Measurements from ENCODE around the gene CYP39A1.

CYP39A1 gene, protein sequence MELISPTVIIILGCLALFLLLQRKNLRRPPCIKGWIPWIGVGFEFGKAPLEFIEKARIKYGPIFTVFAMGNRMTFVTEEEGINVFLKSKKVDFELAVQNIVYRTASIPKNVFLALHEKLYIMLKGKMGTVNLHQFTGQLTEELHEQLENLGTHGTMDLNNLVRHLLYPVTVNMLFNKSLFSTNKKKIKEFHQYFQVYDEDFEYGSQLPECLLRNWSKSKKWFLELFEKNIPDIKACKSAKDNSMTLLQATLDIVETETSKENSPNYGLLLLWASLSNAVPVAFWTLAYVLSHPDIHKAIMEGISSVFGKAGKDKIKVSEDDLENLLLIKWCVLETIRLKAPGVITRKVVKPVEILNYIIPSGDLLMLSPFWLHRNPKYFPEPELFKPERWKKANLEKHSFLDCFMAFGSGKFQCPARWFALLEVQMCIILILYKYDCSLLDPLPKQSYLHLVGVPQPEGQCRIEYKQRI

DNA sequence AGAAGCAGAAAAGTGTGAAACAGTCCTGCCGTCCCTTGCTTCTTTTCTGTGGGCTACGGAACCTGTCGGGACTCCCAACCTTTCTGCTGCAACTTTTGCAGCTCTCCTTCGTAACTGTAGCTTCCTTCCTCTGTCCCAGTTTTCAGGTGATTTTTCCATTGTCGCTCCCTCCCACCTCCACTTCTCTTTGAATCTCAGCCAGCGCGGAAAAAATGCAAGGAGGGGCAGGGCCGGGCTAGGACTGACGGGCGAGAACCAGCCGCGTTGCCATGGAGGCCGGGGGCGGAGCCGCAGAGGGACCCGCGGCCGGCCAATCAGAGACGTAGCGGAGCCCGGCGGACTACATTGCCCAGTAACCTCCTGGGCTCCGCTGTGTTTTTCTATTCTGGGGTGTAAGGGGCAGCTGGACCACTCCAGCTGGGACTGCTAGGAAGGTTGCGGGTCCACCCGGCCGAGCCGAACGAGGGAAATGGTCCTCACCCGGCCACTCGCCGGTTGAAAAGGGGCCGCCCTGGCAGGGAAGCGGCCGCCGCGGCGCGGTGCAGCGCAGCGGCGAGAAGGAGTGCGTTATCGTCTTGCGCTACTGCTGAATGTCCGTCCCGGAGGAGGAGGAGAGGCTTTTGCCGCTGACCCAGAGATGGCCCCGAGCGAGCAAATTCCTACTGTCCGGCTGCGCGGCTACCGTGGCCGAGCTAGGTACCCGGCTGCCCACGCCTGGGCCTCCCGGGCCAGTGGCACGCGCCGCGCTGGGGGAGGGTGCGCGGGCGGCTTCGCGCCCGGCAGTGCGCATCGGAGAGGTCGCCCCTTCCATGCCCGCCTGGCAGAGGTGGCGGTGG lies at the start of gene CYP39A1, which contains the start of gene SLC25A27:
Gene CYP39A1 (minus strand): TSS at position 216 of the 836 bp plus-strand sequence. CDS start 236 bp downstream, outside the sequence.
Gene SLC25A27 (plus strand): TSS at position 373 of the 836 bp plus-strand sequence. CDS start 218 bp downstream, at position 591.
- peak; percentile 79 to 81 for DNase-seq (ENCODE audit: low read depth in 2 of 2)

DNA sequence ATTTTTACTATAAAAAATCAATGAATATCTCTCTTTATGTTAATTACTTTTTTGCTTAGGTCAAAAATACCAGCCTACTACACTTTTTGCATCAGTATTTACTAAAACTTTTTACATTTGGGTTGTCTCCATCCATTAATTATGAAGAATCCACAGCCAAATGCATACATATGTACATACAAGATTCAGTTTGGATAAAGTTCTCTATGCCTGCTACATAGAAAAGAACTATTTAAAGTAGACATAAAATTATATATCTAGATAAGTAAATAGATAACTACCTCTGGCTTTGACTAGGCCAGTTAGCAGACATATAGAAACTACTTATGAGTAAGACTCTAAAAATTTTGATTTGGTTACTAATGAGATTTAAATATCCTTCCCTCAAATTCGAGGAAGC lies 47.4 kb upstream of the CYP39A1 start:
- DNase-seq (ENCODE audit: low read depth in 2 of 2) = no peak

DNA sequence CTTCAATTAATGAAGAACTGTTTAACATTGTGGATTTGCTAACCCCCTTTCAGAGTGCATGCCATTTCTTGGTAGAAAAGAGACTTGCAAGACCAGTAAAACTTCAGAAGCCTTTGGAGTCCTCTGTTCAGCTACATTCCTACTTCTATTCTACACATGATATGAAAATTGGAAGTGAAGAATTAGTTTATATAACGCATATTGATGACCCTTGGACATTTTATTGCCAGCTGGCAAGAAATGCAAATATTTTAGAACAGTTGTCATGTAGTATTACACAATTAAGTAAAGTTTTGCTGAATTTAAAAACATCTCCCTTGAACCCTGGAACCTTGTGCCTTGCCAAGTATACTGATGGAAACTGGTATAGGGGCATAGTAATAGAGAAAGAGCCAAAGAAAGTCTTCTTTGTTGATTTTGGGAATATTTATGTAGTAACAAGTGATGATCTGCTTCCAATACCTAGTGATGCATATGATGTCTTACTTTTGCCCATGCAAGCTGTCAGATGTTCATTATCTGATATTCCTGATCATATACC lies 38.4 kb upstream of the CYP39A1 start:
- DNase-seq (ENCODE audit: low read depth in 2 of 2) = no peak

DNA sequence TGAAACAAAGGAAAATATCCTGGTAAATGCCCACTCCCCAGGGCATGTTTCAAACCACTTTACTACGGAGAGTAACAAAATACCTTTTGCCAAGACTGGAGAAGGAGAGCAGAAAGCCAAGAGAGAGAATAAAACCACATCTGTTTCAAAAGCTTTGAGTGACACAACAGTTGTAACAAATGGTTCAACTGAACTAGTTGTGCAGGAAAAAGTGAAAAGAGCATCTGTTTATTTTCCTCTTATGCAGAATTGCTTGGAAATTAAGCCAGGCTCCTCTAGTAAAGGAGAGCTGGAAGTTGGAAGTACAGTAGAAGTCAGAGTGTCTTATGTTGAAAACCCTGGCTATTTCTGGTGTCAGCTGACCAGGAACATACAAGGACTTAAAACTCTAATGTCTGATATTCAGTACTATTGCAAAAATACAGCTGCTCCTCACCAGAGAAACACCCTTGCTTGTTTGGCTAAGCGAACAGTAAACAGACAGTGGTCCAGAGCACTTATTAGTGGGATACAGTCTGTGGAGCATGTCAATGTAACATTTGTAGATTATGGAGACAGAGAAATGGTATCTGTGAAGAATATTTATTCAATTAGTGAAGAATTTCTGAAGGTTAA lies 37.6 kb upstream of the CYP39A1 start:
- DNase-seq (ENCODE audit: low read depth in 2 of 2) = no peak

DNA sequence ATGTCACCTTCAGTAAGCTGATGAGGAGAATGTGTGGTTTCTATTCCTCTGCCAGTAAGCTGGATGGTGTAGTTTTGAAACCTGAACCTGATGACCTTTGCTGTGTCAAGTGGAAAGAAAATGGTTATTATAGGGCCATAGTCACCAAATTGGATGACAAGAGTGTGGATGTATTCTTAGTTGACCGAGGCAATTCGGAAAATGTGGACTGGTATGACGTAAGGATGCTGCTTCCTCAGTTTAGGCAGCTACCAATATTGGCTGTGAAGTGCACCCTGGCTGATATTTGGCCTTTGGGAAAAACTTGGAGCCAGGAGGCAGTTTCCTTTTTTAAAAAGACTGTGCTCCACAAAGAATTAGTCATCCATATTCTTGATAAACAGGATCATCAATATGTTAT lies 37.0 kb upstream of the CYP39A1 start:
- no peak for DNase-seq (ENCODE audit: low read depth in 2 of 2)

DNA sequence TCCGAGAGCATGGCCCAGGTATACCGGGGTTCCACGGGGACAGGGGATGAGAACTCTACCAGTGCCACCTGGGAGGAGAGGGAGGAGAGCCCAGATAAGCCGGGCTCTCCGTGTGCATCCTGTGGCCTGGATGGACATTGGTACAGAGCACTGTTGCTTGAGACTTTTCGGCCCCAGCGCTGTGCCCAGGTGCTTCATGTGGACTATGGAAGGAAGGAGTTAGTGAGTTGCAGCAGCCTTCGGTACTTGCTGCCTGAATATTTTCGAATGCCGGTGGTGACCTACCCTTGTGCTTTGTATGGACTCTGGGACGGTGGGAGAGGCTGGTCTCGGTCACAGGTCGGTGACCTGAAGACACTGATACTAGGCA lies 36.3 kb upstream of the CYP39A1 start:
- no peak for DNase-seq (ENCODE audit: low read depth in 2 of 2)

DNA sequence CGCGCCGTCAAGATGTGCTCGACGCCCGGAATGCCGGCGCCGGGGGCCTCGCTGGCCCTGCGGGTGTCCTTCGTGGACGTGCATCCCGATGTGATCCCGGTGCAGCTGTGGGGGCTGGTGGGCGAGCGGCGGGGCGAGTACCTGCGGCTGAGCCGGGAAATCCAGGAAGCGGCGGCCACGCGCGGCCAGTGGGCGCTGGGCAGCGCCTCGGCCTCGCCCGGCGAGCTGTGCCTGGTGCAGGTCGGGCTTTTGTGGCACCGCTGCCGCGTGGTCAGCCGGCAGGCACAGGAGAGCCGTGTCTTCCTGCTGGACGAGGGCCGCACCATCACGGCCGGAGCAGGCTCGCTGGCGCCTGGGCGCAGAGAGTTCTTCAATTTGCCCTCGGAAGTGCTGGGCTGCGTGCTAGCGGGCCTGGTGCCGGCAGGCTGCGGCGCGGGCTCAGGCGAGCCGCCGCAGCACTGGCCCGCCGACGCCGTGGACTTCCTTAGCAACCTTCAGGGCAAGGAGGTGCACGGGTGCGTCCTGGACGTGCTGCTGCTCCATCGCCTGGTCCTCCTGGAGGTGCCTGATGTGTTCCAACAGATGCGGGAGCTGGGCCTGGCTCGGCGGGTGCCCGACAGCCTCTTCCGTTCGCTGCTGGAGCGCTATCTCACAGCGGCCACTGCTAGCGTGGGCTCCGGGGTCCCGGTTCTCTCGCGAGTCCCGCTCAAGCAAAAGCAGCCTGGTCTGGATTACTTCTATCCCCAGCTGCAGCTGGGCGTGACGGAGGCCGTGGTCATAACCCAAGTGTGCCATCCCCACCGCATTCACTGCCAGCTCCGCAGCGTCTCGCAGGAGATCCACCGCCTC lies 35.7 kb upstream of the CYP39A1 start:
- DNase-seq (ENCODE audit: low read depth in 2 of 2) = no peak

DNA sequence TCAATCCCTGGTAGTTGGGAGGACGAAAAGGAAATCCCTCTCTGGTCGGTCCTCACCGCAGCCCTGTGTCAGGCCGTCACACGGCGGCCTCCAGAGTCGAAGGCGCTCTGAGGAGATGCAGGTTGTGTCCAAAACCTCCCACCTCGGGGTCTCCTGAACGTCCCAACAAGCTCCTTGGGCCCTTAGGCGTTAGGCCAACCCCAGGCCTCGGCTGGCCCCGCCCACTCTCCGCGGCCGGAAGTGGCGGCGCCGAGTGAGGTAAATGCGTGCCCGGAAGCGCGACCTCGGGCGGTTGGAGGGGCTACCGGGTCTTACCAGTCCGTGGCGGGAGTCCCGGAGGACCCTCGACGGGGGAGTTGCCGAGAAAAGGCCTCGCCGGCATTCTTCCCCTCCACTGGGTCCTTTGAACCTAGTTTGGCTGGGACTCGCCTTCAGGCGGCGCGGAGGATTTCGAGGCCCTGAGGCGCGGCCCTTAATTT lies 35.0 kb upstream of the CYP39A1 start, which contains the start of gene TDRD6:
Gene TDRD6 (plus strand): TSS at position 267 of the 479 bp plus-strand sequence. CDS start 244 bp downstream, outside the sequence.
- no peak for DNase-seq (ENCODE audit: low read depth in 2 of 2)

DNA sequence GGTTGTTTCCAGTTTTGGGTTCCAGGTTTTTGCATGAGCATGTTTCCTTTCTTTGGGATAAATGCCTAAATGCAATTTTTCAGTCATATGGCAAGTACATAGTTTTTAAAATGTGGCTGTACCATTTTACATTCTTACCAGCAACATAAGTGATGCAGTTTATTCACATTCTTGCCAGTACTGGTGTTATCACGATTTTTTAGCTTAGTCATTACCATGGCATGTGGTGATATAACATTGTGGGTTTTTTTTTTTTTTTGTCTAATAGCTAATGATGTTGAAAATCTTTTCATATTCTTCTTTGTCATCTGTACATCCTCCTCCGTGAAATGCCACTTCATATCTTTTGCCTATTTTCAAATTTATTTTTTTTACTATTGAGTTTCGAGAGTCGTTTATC lies 32.2 kb upstream of the CYP39A1 start:
- DNase-seq (ENCODE audit: low read depth in 2 of 2) = no peak

DNA sequence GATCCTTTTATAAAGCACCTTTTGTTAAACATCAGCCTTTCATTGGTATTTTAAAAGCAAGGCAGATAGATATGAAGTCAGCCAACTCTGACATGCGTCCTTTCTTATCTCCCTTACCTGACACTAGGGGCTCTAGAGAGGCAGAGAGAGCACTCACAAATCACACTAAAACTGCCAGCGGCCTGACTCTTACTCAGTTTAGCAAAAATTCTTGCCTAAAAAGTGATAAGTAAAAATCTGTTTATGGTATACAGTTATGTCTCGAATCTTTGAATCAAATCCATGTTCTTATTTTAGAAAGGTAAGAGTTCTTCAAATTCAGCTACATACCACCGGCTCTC lies 24.7 kb upstream of the CYP39A1 start:
- DNase-seq (ENCODE audit: low read depth in 2 of 2) = no peak

DNA sequence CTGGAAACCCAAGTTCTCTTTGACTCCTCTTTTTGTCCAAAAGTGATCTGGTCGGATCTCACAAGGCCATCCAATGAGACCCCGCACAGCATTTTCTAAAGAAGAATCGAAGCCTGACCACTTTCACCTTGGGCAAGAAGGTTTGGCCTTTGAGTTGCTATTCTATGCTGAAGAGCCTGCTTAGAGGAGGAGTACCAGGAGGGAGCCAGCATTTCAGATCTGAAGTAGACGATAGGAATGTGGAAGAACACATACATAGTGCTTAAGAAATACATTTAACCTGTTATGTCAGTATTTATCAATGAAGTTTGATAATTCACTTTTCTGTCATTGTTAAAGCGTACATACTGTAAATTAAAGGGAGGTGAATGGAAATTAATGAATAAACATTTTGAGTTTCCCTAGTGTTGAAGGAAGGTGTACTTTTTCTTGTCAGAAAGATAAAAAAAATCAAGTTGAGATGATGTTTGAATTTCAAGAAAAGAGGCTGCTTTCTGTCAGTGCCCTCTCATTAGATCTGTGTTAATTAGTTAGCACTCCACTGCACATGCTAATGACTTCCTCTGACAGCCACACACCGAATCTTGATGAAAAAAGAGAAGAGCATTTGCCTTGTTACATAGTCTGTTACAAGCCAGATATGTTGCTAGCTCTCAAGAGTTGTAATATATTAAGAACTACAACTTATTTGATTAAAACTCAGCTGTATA lies 24.1 kb upstream of the CYP39A1 start:
- no peak for DNase-seq (ENCODE audit: low read depth in 2 of 2)

DNA sequence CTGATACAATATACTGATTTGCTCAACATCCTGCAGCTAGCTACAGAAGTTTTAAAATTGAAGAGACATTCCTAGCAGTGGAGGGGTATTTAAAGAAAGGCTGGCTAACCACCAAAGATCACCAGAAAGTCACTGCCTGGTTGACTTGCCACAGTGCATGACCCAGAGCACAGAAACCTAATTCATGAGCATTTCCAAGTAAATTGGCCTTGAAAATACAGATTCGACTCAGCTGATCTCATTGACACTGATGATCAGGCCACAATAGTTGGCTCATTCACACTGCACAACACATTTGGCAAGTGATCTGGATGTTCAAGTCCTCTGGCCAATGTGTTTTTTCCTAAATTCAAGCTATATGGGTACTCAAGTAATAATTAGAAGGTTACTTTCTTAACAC lies 21.8 kb upstream of the CYP39A1 start:
- no peak for DNase-seq (ENCODE audit: low read depth in 2 of 2)

DNA sequence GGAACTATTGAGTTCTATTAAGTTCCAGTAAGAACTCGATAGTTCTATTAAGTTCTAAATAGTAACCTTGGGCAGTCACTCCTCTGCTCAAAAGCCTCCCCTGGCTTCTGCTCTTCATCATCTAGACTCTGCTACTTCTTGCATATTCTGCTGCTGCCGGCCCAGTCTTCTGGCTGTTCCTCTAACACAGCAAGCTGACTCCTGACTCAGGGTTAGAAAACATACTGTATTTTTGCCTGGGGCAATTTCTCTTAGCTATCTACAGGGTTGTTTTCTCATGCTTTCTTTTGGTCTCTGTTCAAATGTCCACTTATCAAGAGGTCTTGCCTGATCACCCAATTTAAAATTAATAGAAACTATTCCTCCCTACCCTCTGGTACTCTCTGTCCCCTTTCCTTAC lies 14.8 kb upstream of the CYP39A1 start:
- no peak for DNase-seq (ENCODE audit: low read depth in 2 of 2)

DNA sequence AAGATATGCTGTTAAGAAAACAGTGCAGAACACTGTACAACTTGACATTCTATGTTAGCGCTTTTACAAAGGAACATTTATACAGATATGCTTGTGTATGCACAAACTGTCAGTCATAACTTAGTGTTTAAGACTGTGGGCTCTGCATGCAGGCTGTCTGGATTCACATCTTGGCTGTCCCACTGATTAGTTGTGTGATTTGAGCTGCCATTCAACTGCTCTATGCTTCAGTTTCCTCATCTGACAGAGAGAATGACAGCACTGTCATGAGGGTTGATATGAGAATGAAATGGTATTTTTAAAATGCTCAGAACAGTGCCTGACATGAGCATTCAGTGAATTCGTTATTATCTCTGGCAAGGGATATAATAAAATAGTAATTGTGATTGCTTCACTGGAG lies 8.9 kb upstream of the CYP39A1 start:
- DNase-seq (ENCODE audit: low read depth in 2 of 2) = no peak

DNA sequence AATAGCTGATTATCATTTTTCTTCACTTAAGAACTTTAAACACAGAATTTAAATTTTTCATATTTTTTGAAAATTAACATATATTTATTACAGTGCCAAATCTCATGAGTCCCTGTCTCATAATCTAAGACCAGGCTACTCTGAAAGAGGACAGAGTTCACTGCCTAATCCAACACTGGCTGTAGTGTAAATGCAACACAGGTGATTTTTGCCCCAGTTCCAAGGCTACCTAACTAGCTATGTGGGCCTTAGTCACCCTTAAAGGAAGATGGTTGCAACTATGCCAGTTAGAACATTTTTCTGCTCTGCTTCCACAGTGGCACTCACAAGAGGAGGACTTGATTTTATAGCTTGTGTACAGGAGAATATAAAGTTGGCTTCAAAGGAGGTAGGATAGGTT lies 5.0 kb upstream of the CYP39A1 start:
- no peak for DNase-seq (ENCODE audit: low read depth in 2 of 2)

DNA sequence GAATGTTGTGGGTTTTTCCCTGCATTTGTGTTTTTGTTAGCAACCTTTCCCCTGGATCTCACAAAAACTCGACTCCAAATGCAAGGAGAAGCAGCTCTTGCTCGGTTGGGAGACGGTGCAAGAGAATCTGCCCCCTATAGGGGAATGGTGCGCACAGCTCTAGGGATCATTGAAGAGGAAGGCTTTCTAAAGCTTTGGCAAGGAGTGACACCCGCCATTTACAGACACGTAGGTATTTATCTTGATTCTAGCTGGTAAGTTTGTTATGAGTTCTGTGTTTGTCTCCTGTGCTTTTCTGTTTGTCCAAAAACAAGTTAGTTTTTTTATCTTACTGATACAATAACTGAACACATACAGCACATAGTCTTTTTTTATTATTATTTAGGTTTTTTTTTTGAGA lies 3.2 kb upstream of the CYP39A1 start:
- DNase-seq (ENCODE audit: low read depth in 2 of 2) = no peak

DNA sequence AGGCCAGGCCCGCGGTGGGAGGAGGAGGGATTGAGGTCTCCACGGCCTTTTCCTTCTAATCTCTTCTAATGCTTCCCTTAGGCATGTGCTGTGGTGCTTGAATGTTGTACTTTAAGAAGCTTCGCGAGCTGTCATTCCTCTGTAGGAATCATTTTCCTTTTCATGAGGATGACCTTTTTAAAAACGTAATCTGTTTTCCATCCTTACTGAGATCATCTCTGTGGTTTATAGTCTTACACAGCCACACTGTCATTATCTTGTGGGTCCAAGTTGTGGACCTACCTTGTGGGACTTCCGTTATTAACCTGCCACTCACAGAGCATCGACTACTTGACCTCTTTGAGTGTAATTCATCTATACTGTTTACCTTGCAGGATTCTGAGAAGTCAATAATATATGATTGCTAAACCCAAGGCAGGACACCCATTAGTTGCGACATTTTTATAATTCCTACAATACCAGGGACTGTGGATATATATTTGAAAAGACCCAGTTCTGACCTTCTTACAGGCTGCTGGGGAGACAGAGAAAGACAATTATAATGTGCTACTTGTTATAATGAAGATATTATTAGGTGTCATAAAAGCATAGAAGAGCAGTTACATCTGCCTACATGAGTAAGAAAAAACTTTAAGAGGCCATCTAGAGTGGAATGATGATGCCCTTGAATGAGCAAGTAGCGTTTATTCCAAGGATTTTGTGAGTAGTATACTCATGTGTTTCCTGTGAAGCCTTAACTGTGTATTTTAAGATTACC lies 999 bp upstream of the CYP39A1 start:
- DNase-seq (ENCODE audit: low read depth in 2 of 2) = no peak

DNA sequence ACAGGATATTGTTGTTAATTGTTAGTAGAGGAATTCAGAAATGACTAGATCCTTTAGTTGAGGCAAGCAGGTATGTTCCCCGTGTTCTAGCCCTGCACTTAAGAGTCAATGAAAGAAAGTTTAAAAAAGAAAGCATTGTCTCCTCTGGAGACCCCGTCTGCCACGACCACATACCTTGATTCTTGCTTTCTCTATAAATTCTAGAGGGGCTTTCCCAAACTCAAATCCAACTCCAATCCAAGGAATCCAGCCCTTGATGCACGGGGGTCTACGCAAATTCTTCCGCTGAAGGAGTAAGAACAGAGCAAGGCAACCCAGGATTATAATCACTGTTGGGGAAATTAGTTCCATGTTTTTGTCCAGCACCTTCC lies 401 bp downstream of the CYP39A1 start:
- DNase-seq (ENCODE audit: low read depth in 2 of 2) = no peak

DNA sequence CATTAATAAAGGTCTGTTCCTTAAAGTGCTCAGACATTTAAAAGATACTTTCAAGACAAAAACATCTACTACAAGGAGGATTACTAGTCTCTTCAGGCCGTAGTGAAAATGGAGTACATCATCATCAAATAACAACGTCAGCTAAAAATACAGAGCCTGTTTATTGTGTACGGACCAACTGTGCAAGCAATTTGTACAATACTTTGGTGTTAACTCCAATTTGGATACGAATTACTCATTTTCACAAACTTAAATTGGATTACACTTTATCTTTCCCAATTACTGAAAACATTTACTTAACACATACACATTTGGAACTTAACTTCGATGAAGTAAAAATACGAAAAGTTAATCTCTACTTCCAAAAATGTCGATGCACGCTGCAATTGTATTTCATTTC lies 802 bp downstream of the CYP39A1 start:
- no peak for DNase-seq (ENCODE audit: low read depth in 2 of 2)

DNA sequence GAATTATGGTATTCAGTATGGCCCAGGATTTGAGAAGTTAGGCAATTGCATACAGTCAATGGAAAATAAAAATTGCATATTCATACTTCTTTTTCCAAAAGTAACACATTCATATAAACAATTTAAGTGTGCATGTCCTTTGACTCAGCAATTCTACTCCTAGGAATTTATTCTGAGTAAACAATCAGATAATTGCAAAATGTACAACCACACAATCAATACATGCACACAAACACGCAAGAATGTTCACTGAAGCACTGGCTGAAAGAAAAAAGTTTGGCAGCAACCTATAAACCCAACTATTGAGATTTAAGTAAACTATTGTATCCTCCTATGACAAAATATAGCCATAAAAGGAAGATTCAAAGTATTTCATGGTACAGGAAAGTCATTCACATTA lies 1.6 kb downstream of the CYP39A1 start:
- DNase-seq (ENCODE audit: low read depth in 2 of 2) = no peak

Data from stimulated activated CD4-positive, alpha-beta T cell treated with anti-CD3 and anti-CD28 coated beads, Interleukin-4, amount 100 ng/mL, for 48 hours (primary cell).